GM19193 (cell line): ENCODE measurements around the gene OPCML.

ENCODE experiments used
- POLR2A ChIP-seq: IDR thresholded peaks from 4 replicates; pipeline ENCODE4 v1.6.1; 2011; ENCODE audit not compliant: insufficient read depth, insufficient read length; ENCODE audit errors: extremely low read depth

The OPCML gene

GRCh38 chr11:132839236-132839945, 692.9 kb downstream of the OPCML start:
- no peak for TF ChIP-seq POLR2A

GRCh38 chr11:132838627-132839026, 693.7 kb downstream of the OPCML start:
- TF ChIP-seq POLR2A, result no peak

- TF ChIP-seq POLR2A, result no peak
Measured at GRCh38 chr11:132831272-132831671, 701.0 kb downstream of the OPCML start.

- TF ChIP-seq POLR2A, result no peak
Measured at GRCh38 chr11:132824642-132825041, 707.7 kb downstream of the OPCML start.

- TF ChIP-seq POLR2A, result no peak
Measured at GRCh38 chr11:132822276-132822675, 710.0 kb downstream of the OPCML start.

GRCh38 chr11:132821499-132821898, 710.8 kb downstream of the OPCML start:
- TF ChIP-seq POLR2A, result no peak

GRCh38 chr11:132821014-132821413, 711.3 kb downstream of the OPCML start:
- TF ChIP-seq POLR2A, result no peak

- TF ChIP-seq POLR2A, result no peak
Measured at GRCh38 chr11:132818951-132819350, 713.4 kb downstream of the OPCML start.

GRCh38 chr11:132817387-132817786, 714.9 kb downstream of the OPCML start:
- no peak for TF ChIP-seq POLR2A

GRCh38 chr11:132814410-132814809, 717.9 kb downstream of the OPCML start:
- no peak for TF ChIP-seq POLR2A

- no peak for TF ChIP-seq POLR2A
Measured at GRCh38 chr11:132811649-132812048, 720.7 kb downstream of the OPCML start.

- TF ChIP-seq POLR2A, result no peak
Measured at GRCh38 chr11:132809070-132809469, 723.2 kb downstream of the OPCML start.

- no peak for TF ChIP-seq POLR2A
Measured at GRCh38 chr11:132804258-132804657, 728.0 kb downstream of the OPCML start.

- TF ChIP-seq POLR2A, result no peak
Measured at GRCh38 chr11:132803436-132803835, 728.9 kb downstream of the OPCML start.

GRCh38 chr11:132802947-132803346, 729.4 kb downstream of the OPCML start:
- no peak for TF ChIP-seq POLR2A

- TF ChIP-seq POLR2A, result no peak
Measured at GRCh38 chr11:132793831-132794230, 738.5 kb downstream of the OPCML start.
